Measurements from ENCODE around the gene AMN1.
"Not testable (repeated sequence)": the region's sequence is repeated elsewhere in the genome, so short reads cannot be mapped to it uniquely, and the experiment has no call there.

Gene AMN1

DNA sequence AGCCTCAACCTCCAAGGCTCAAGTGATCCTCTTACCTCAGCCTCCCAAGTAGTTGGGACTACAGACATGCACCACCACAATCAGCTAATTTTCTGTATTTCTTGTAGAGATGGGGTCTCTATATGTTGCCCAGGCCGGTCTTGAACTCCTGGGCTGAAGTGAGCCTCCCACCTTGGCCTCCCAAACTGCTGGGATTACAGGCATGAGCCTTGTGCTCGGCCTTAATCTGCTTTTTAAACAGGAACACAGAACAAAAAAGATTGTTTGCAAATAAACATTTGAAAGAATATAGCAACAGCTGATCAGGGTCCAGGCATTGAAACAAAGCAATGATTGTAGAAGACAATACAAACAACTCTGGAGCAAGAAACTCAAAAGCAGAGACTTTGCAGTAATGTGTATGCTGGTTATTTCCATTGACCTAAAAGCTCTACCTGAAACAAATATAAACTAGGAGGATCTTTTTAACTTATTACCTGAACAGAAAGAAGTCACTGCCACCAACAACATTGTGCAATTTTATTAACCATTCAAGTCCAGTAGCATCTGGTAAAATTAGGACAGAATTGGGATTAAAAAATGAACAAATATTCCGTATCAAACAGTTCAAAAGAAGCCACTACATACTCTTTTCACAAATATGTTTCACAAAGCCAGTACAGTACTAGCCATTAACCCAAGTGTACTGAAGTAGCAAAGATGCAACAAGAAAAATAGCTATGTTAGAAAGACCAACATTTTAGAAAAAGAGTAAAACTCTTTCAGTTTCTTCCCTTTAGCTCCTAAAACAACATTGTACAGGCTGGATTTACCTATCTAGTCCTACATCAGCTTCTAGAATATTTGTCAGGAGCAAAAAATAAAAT, 14.2 kb downstream of the AMN1 start:
- Histone ChIP-seq H3K4me3 (ENCODE audit: low read depth in 1 of 2, low read length in 2 of 2) (no peak overlapping the region), H3K9me3 (ENCODE audit: low read length) (no peaks in the 10 kb centered on the region), H3K9ac (ENCODE audit: low read length) (no peak overlapping the region), H3K27me3 (ENCODE audit: control insufficient read depth in 1 of 2, insufficient read depth in 2 of 2, low read length in 2 of 2) (no peaks in the 10 kb centered on the region), H3K36me3 (ENCODE audit: insufficient read depth, low read length) (no peaks in the 10 kb centered on the region), H3K4me1 (ENCODE audit: insufficient read depth, low read length) (no peaks in the 10 kb centered on the region), H3K27ac (ENCODE audit: low read depth, low read length) (no peak overlapping the region)

DNA sequence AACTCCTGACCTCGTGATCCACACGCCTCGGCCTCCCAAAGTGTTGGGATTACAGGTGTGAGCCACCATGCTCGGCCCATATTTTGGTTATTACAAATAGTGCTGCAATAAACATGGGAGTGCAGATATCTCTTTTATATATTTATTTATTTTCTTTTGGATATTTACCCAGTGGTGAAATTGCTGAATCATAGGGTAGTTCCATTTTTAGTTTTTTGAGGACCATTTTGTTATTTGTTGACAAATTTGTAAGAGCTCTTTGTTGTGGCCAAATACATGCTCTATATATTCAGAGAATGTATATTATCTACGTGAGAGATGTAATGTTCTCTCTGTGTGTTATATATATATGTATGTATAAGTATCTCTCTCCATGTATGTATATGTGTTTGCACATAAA, 15.9 kb downstream of the AMN1 start:
- Histone ChIP-seq H3K36me3 (ENCODE audit: insufficient read depth, low read length) (no peaks in the 10 kb centered on the region), H3K27ac (ENCODE audit: low read depth, low read length) (no peak overlapping the region), H3K9me3 (ENCODE audit: low read length) (no peaks in the 10 kb centered on the region), H3K27me3 (ENCODE audit: control insufficient read depth in 1 of 2, insufficient read depth in 2 of 2, low read length in 2 of 2) (no peaks in the 10 kb centered on the region), H3K4me1 (ENCODE audit: insufficient read depth, low read length) (no peaks in the 10 kb centered on the region), H3K9ac (ENCODE audit: low read length) (no peak overlapping the region), H3K4me3 (ENCODE audit: low read depth in 1 of 2, low read length in 2 of 2) (no peak overlapping the region)

DNA sequence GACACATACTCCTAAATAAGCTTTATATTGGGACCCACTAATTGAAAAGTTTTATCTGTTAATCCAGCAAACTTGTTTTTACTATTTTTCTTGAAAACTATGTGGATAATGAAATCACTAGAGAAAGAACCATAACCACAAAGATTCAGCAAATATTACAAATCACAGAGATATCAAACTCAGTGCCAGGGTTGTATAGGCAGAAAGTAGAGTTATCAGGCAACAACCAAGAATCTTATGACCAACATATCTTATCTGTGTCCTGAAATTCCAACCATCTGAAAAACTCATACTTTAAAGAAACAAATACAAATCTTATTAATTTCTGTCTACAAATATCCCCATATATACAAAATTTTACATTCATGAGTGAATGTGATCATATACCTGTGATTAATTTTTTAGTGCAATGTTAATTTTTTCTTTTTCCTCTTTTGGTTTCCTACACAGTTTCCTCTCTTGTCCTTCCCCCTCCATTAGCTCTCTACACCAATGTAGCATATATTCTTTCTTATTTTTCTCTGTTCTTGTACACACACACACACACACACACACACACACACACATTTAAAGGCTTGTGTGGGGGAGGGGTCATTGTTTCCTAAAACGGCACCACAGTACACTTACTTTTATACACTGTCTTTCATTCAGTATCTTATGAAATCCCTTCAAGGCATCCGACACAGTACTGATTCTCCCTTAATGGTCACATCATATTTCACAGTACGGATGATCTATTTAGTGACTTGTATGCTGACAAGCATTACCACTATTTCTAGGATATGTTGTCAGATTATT, 18.6 kb downstream of the AMN1 start:
- Histone ChIP-seq H3K4me3 (ENCODE audit: low read depth in 1 of 2, low read length in 2 of 2) (no peak overlapping the region), H3K4me1 (ENCODE audit: insufficient read depth, low read length) (no peaks in the 10 kb centered on the region), H3K27me3 (ENCODE audit: control insufficient read depth in 1 of 2, insufficient read depth in 2 of 2, low read length in 2 of 2) (no peaks in the 10 kb centered on the region), H3K27ac (ENCODE audit: low read depth, low read length) (no peak overlapping the region), H3K36me3 (ENCODE audit: insufficient read depth, low read length) (no peaks in the 10 kb centered on the region), H3K9ac (ENCODE audit: low read length) (no peak overlapping the region), H3K9me3 (ENCODE audit: low read length) (no peaks in the 10 kb centered on the region)

DNA sequence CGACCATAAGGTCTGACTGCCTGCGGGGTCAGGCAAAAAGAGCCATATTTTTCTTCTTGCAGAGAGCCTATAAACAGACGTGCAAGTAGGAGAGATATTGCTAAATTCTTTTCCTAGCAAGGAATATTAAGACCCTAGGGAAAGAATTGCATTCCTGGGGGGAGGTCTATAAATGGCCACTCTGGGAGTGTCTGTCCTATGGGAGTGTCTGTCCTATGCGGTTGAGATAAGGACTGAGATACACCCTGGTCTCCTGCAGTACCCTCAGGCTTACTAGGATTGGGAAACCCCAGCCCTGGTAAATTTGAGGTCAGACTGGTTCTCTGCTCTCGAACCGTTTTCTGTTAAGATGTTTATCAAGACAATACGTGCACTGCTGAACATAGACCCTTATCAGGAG, 20.7 kb downstream of the AMN1 start:
- H3K4me3 ChIP-seq (ENCODE audit: low read depth in 1 of 2, low read length in 2 of 2); H3K9me3 ChIP-seq (ENCODE audit: low read length); H3K4me1 ChIP-seq (ENCODE audit: insufficient read depth, low read length); H3K27ac ChIP-seq (ENCODE audit: low read depth, low read length); H3K27me3 ChIP-seq (ENCODE audit: control insufficient read depth in 1 of 2, insufficient read depth in 2 of 2, low read length in 2 of 2); H3K9ac ChIP-seq (ENCODE audit: low read length); H3K36me3 ChIP-seq (ENCODE audit: insufficient read depth, low read length): not testable (repeated sequence)

DNA sequence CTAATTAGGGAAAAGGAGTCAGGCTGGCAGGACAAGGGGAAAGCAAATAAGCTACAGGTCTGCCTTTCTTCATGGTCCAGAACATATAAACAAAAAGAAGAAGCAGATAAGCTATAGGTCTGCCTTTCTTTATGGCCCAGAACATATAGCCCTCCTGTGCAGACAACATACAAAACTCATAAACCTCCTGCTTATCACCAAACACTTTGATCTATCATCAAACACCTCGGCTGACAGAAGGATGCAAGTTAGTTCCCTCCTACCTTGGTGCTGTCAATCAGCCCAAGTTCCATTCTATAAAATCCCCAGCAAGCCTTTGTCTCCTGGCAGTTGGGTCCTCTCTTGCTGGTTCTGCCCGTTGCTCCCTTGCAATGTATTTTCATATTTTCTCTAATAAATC, 23.2 kb downstream of the AMN1 start:
- Histone ChIP-seq H3K27ac (ENCODE audit: low read depth, low read length) (no peak overlapping the region), H3K27me3 (ENCODE audit: control insufficient read depth in 1 of 2, insufficient read depth in 2 of 2, low read length in 2 of 2) (no peaks in the 10 kb centered on the region), H3K36me3 (ENCODE audit: insufficient read depth, low read length) (no peaks in the 10 kb centered on the region), H3K9me3 (ENCODE audit: low read length) (no peaks in the 10 kb centered on the region), H3K4me1 (ENCODE audit: insufficient read depth, low read length) (no peaks in the 10 kb centered on the region), H3K4me3 (ENCODE audit: low read depth in 1 of 2, low read length in 2 of 2) (no peak overlapping the region), H3K9ac (ENCODE audit: low read length) (no peak overlapping the region)

DNA sequence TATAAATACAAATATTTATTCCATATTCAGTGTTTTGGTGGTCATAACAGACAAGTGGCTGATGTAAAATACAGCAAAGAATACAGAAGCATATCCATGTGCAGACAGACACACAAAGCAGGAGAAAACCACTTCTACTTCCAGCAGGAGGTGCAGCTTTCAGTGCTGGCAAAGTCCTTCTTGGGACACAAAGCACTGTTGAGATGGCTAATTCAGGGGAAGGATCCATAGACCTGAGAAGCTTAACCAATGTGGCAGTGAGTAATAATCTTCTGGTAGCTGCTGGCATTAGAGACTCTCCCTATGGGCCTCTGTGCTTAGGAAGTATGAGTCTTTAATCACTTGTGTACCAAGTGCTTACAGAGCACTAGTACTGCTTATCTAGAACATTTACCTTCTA, 26.8 kb downstream of the AMN1 start:
- no peaks in the 10 kb centered on the region for H3K27me3 ChIP-seq (ENCODE audit: control insufficient read depth in 1 of 2, insufficient read depth in 2 of 2, low read length in 2 of 2)
- no peak overlapping the region for H3K4me3 ChIP-seq (ENCODE audit: low read depth in 1 of 2, low read length in 2 of 2)
- no peak overlapping the region for H3K27ac ChIP-seq (ENCODE audit: low read depth, low read length)
- no peaks in the 10 kb centered on the region for H3K36me3 ChIP-seq (ENCODE audit: insufficient read depth, low read length)
- H3K4me1 ChIP-seq (ENCODE audit: insufficient read depth, low read length), result no peaks in the 10 kb centered on the region
- no peak overlapping the region for H3K9ac ChIP-seq (ENCODE audit: low read length)
- H3K9me3 ChIP-seq (ENCODE audit: low read length), result no peaks in the 10 kb centered on the region

DNA sequence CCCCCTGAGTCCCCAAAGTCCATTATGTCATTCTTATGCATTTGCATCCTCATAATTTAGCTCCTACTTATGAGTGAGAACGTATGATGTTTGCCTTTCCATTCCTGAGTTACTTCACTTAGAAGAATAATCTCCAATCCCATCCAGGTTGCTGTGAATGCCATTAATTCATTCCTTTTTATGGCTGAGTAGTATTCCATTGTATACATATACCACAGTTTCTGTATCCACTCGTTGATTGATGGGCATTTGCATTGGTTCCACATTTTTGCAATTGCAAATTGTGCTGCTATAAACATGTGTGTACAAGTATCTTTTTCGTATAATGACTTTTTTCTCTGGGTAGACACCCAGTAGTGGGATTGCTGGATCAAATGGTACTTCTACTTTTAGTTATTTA, 38.9 kb downstream of the AMN1 start:
- H3K9me3 ChIP-seq (ENCODE audit: low read length); H3K27me3 ChIP-seq (ENCODE audit: control insufficient read depth in 1 of 2, insufficient read depth in 2 of 2, low read length in 2 of 2); H3K4me1 ChIP-seq (ENCODE audit: insufficient read depth, low read length); H3K36me3 ChIP-seq (ENCODE audit: insufficient read depth, low read length); H3K4me3 ChIP-seq (ENCODE audit: low read depth in 1 of 2, low read length in 2 of 2); H3K27ac ChIP-seq (ENCODE audit: low read depth, low read length); H3K9ac ChIP-seq (ENCODE audit: low read length): not testable (repeated sequence)

DNA sequence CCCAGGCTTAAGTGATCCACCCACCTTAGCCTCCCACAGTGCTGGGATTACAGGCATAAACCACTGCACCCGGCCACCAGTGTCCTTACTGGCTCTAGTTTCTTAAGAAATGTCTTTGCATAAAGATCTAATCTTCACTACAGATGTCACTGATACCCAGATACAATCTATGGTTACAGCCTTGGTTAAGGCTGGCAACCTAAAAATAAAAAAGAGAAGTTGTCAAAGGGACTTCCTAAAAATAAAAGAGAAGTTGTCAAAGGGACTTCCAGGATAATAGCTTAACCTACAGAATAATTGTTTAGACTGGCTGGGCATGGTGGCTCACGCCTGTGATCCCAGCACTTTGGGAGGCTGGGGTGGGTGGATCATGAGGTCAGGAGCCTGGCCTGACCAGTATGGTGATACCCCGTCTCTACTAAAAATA, 41.7 kb downstream of the AMN1 start:
- H3K27me3 ChIP-seq (ENCODE audit: control insufficient read depth in 1 of 2, insufficient read depth in 2 of 2, low read length in 2 of 2), result no peaks in the 10 kb centered on the region
- H3K36me3 ChIP-seq (ENCODE audit: insufficient read depth, low read length), result no peaks in the 10 kb centered on the region
- no peaks in the 10 kb centered on the region for H3K4me1 ChIP-seq (ENCODE audit: insufficient read depth, low read length)
- H3K9me3 ChIP-seq (ENCODE audit: low read length), result no peaks in the 10 kb centered on the region
- H3K27ac ChIP-seq (ENCODE audit: low read depth, low read length), result no peak overlapping the region
- H3K4me3 ChIP-seq (ENCODE audit: low read depth in 1 of 2, low read length in 2 of 2), result no peak overlapping the region
- no peak overlapping the region for H3K9ac ChIP-seq (ENCODE audit: low read length)

DNA sequence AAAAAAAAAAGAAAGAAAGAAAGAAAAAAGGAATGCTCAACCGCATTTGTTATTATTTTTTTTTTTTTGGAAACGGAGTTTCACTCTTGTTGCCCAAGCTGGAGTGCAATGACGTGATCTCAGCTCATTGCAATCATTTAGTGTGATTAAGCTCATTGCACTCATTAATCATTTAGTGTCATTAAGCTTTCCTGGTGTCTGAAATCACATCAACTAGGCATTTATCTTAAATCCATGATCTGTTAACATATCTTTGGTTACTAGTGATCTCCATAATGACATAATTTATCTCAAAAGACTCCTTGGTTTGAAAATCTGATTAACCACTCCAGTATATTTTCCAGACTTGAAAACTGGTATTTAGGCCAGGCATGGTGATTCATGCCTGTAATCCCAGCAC, 43.0 kb downstream of the AMN1 start:
- no peak overlapping the region for H3K4me3 ChIP-seq (ENCODE audit: low read depth in 1 of 2, low read length in 2 of 2)
- H3K36me3 ChIP-seq (ENCODE audit: insufficient read depth, low read length), result no peaks in the 10 kb centered on the region
- no peaks in the 10 kb centered on the region for H3K27me3 ChIP-seq (ENCODE audit: control insufficient read depth in 1 of 2, insufficient read depth in 2 of 2, low read length in 2 of 2)
- H3K9me3 ChIP-seq (ENCODE audit: low read length), result no peaks in the 10 kb centered on the region
- no peak overlapping the region for H3K27ac ChIP-seq (ENCODE audit: low read depth, low read length)
- H3K9ac ChIP-seq (ENCODE audit: low read length), result no peak overlapping the region
- H3K4me1 ChIP-seq (ENCODE audit: insufficient read depth, low read length), result no peaks in the 10 kb centered on the region

DNA sequence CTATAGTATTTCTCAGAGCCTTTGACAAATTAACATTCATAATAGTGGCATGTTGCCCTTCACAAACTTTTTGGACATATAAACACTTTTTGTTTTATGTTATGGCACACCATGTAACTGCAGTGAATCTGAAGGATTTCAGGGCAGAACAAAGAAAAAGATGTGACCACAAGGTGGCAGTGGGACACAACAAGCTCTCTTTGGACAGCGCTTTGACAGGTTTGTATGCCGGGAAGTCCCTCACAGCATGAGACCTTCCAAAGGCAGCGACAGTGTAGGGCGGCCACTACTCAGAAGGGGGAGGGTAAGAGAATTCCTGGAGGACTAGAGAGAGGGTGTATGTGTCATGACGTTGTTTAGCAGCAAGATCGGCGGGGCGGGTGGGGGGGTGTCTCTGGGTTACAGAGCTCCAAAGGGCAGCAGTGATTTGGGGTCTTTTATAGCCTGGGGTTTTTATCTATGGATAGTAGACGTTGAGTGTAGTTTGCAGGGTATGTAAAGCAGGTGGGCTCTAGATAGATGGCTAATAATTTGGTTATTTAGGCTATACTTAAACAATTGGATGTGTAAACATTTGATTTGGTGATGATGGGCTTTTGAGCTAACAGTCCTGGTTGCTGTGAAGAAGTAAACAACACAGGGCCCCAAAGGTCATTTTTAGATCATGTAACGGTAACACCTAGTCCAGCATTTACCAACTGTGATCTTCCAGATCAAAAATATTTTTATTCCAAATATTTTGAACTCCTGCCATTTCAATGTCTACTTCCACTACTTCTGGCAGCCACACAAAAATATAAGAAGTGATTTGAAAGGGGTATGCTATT, 46.5 kb downstream of the AMN1 start:
- Histone ChIP-seq H3K36me3 (ENCODE audit: insufficient read depth, low read length) (no peaks in the 10 kb centered on the region), H3K27me3 (ENCODE audit: control insufficient read depth in 1 of 2, insufficient read depth in 2 of 2, low read length in 2 of 2) (no peaks in the 10 kb centered on the region), H3K4me1 (ENCODE audit: insufficient read depth, low read length) (no peaks in the 10 kb centered on the region), H3K27ac (ENCODE audit: low read depth, low read length) (no peak overlapping the region), H3K9ac (ENCODE audit: low read length) (no peak overlapping the region), H3K9me3 (ENCODE audit: low read length) (no peaks in the 10 kb centered on the region), H3K4me3 (ENCODE audit: low read depth in 1 of 2, low read length in 2 of 2) (no peak overlapping the region)

DNA sequence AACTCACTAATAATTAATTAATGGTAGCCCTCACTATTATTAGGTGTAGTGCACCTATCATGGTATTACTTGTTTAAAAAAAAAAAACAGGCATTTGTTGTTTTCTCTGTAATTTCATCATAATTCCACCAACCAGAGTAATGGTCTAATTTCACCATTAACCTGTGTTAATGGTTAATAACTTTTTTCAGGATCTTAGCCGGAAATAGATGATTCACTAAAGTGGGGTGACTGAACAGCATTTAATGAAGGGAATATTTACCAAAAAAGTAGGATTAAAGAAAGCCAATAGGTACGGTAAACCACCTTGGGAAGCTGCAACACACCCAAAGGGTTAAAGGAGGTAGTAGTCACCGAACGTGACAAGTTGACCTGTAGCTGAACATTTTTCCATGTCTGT, 56.3 kb downstream of the AMN1 start:
- Histone ChIP-seq H3K27ac (ENCODE audit: low read depth, low read length) (no peak overlapping the region), H3K9me3 (ENCODE audit: low read length) (peaks cover 9% of the 10 kb centered on the region), H3K27me3 (ENCODE audit: control insufficient read depth in 1 of 2, insufficient read depth in 2 of 2, low read length in 2 of 2) (no peaks in the 10 kb centered on the region), H3K9ac (ENCODE audit: low read length) (no peak overlapping the region), H3K36me3 (ENCODE audit: insufficient read depth, low read length) (no peaks in the 10 kb centered on the region), H3K4me3 (ENCODE audit: low read depth in 1 of 2, low read length in 2 of 2) (no peak overlapping the region), H3K4me1 (ENCODE audit: insufficient read depth, low read length) (no peaks in the 10 kb centered on the region)
